ENCODE measurements around the gene ATG4B. TPM values are rescaled to one million over a fixed set of nuclear protein-coding genes. Genes with fewer than 3 reads are reported as not detected.
A peak's percentile ranks its signal among the peaks of the same experiment; 100 is the strongest.

The ATG4B gene
- total and polyA plus RNA-seq, 2 of the 4 experiments (the other 2 are of a cell fraction), result 113 to 146 TPM

GRCh38 chr2:241612156-241613016, 25.1 kb upstream of the ATG4B start:
- in situ Hi-C loops (cut with MboI; ENCODE audit: low sequenced_read_pairs), result no loop called here

More at GRCh38 chr2:241612156-241613016, 25.1 kb upstream of the ATG4B start:
- Histone ChIP-seq H3K27me3 (ENCODE audit: control insufficient read depth, insufficient read depth, low read length) (no peaks in the 10 kb centered on the region), H4K20me1 (ENCODE audit: insufficient read depth, low read length) (peaks cover 28% of the 10 kb centered on the region), H2BK20ac (ENCODE audit: low read depth, low read length) (no peak overlapping the region), H4K91ac (ENCODE audit: insufficient read depth, low read depth, low read length) (no peak overlapping the region), H2BK120ac (ENCODE audit: low read depth, low read length) (no peak overlapping the region), H3K4me3 (ENCODE audit: insufficient read depth, low read depth, low read length) (no peak overlapping the region), H2AFZ (replicated peaks; ENCODE audit: low read length, poor library complexity) (peak overlapping the region; percentile 62), H3K4me2 (ENCODE audit: low read depth, low read length) (peak overlapping the region; percentile 62; the same call in 1 of the 2 replicates), H3K18ac (ENCODE audit: low read depth, low read length) (no peak overlapping the region), H2BK15ac (ENCODE audit: low read depth, low read length) (peak overlapping the region; percentile 15; the same call in 1 of the 3 replicates), H3K27ac (ENCODE audit: insufficient read depth, low read length) (peak overlapping the region; percentile 68; the same call in 1 of the 2 replicates), H2AK9ac (replicated peaks; ENCODE audit: low read depth, low read length, poor library complexity) (peak overlapping the region; percentile 87), H3K36me3 (ENCODE audit: control insufficient read depth, insufficient read depth, low read length) (peaks cover 5% of the 10 kb centered on the region), H3K9ac (ENCODE audit: low read depth, low read length) (no peak overlapping the region), H3K9me1 (ENCODE audit: insufficient read depth, low read length) (peaks cover 13% of the 10 kb centered on the region), H2AK5ac (ENCODE audit: low read depth, low read length) (peak overlapping the region; percentile 68; the same call in 1 of the 2 replicates), H2BK5ac (ENCODE audit: low read depth, low read length, poor library complexity, severe bottlenecking) (no peak overlapping the region), H3K23ac (ENCODE audit: low read depth, low read length) (peak overlapping the region; percentile 41; the same call in 1 of the 2 replicates), H3K4me1 (ENCODE audit: control insufficient read depth, insufficient read depth, low read length) (peaks cover 13% of the 10 kb centered on the region), H4K5ac (ENCODE audit: low read depth, low read length) (no peak overlapping the region; the same call in 1 of the 2 replicates), H3K4ac (ENCODE audit: low read depth, low read length) (peak overlapping the region; percentile 36), H3K56ac (ENCODE audit: extremely low read depth, insufficient read depth, low read length) (no peak overlapping the region), H3K14ac (replicated peaks; ENCODE audit: low read depth, low read length) (peak overlapping the region; percentile 24), H3K79me1 (ENCODE audit: low read depth in 1 of 2, low read length in 2 of 2) (peaks cover 36 to 80% of the 10 kb centered on the region in 2 experiments), H3K9me3 (ENCODE audit: control insufficient read depth, insufficient read depth, low read length) (no peaks in the 10 kb centered on the region), H4K8ac (ENCODE audit: low read depth in 2 of 2, low read length in 2 of 2) (peak overlapping the region in 1 of 2 experiments; percentile 26; a peak in 1 of 4 replicates)
- dilution Hi-C loops (cut with HindIII; ENCODE audit: low sequenced_read_pairs, unreplicated experiment), result no loop called here
- ChIA-PET CTCF (interaction anchor here (0.7 kb wide), 1 partner anchor 105 kb away, joined by 3 read pairs; no protein-coding TSS in a partner anchor), POLR2A (ENCODE audit: unreplicated experiment) (interaction anchor here (0.6 kb wide), 1 partner anchor 124 kb away, joined by 5 read pairs; no protein-coding TSS in a partner anchor)
- intact Hi-C loops (cut with micrococcal nuclease), result no loop called here
- ATAC-seq (ENCODE audit: low read depth) (no peak), DNase-seq (peak; percentile 20)
- BruUV-seq (replicated peaks), result no TSS peak
- 57% methylated on average over 6 of the region's 20 CpGs; no CpG with 5 or more reads in 1 of the 2 experiments for WGBS, 2 experiments (ENCODE audit: extremely low coverage in 2 of 2, insufficient read length in 1 of 2)
- TF ChIP-seq RAD21 (IDR thresholded peaks at IDR 0.05; ENCODE audit: low read length) (no peak), BHLHE40 (IDR thresholded peaks at IDR 0.05; ENCODE audit: low read depth, low read length) (peak; percentile 43; the same call in 1 of the 2 replicates)
